NT2/D1 (cell line): ENCODE results near the gene GPR108.

ENCODE experiments used
- YY1 ChIP-seq: IDR thresholded peaks from 2 replicates; pipeline ENCODE4 v1.6.1; 2011; ENCODE audit not compliant: insufficient read length, insufficient read depth
- ZNF274 ChIP-seq: IDR thresholded peaks from 2 replicates; pipeline ENCODE4 v1.6.1; 2011; ENCODE audit warnings: mild to moderate bottlenecking, low read depth, low read length

GRCh38 chr19:6714749-6715555 lies 22.4 kb downstream of the GPR108 start:
- TF ChIP-seq ZNF274 (no peak), YY1 (no peak)
